NCI-H2196 treated with DMSO at 0.1 percent for 48 hours (cell line): ENCODE results near the gene LIM2.

Source experiments
- DNase-seq: peaks from one replicate; lab custom pipeline; 2025; ENCODE audit not compliant: unreplicated experiment; lab: John Stamatoyannopoulos, UW

LIM2 gene

GRCh38 chr19:51341066-51341465 lies 46.7 kb downstream of the LIM2 start:
- DNase-seq, result no peak

- DNase-seq, result no peak
Observed at GRCh38 chr19:51339687-51340656, 47.8 kb downstream of the LIM2 start.

- no peak for DNase-seq
Observed at GRCh38 chr19:51339313-51339686, 48.5 kb downstream of the LIM2 start.

DNA sequence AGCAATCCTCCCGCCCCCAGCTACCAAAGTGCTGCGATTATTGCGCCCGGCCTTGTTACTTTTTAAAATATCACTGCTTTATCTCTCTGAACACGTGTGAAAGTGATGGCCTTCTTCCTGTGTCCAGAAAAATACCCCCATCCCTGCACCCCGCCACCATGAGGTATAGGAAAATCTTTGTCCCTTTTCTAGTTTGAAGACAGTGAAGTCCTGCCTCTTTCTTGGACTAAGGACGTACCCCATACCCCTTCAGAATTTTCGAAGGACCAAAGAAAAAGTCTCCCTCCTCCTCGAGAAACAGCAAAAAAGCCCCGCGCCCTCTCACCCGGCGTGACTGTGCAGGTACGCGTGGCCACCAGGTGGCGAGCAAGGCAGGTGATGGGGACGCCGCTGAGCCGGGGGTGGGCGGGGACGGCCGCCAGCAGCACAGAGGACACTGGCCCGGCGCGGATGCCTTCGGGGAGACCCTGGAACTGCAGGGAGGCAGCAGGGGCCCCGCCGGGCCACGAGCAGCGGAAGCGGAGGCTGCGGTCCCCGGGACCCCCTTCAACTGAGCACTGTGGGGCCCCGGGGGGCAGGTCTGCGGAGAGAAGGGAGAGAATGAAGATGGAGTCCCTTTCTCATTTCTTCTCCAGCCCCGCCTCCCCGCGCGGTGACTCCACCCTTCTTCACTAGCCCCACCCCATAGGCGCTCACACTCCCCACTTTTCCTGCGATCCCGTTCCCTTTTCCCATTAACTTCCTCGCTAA lies 49.0 kb downstream of the LIM2 start:
- DNase-seq, result no peak

GRCh38 chr19:51337861-51338562 lies 49.8 kb downstream of the LIM2 start:
- DNase-seq, result no peak

DNA sequence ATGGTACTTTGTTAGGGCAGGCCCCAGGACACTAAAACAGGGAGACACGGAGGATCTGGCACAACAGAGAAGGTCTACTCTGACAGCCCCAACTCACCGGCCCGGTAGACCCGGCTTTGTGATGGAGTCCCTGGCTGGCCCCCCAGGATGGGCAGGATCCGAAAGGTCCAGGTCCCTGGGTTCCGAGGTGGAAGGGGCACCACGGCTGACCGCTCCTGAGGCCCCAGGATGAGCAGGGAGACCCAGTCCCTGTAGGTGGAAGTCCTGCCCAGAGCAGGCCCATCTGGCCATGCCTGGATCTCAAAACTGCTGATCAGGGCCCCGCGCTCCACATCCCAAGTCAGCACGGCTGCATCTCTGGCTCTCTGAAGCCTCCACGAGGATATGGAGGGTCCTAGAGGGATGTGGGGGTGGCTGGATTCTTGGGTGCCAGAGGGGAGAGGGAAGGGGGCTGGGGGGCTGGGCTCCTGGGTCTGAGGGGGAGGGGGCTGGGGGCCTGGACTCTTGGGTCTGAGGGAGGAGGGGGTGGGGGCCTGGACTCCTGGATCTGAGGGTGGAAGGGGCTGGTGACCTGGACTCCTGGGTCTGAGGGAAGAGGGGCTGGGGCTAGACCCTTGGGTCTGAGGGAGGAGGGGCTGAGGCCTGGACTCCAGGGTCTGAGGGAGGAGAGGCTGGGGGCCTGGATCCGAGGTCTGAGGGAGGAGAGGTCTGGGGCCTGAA lies 50.5 kb downstream of the LIM2 start:
- DNase-seq, result no peak

- DNase-seq, result no peak
Observed at GRCh38 chr19:51333836-51334460, 53.8 kb downstream of the LIM2 start.

DNA sequence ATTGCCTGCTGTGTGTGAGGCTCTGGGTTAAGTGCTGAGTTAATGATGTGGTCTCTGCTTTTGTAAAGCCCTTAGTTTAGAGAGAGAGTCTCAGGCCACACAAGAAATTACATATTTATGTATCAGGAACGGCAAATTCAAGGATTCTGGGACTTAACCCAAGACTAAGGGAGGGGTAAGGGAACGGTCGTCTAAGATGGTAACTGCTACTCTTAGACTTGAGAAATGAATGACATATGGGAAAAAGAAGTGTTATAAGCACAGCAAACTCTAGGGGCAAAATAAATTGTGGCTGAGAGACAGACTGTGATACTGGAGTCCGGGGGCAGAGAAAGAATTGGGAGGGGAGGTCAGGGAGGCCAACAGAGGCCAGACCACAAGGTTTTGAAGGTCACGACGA lies 56.1 kb downstream of the LIM2 start:
- DNase-seq, result no peak

DNA sequence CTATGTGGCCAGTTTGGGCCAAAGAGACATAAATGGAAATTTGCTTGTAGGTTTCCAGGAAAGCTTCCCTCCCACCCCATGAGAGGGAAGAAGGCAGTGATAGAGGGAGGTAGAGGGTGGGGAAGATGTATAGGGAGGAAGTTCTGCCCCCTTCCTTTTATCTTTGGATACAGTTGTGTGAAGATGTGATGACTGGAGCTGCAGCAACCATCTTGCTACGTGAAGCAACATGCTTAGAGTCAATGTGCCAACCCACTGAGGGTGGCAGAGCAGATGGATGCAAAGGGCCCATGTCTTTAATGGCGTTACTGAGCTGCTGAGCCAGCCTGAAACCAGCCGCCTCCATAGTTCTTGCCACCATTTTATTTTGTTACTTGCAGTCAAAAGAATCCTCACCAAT lies 56.6 kb downstream of the LIM2 start:
- DNase-seq, result no peak

GRCh38 chr19:51330366-51330765 lies 57.4 kb downstream of the LIM2 start:
- DNase-seq, result no peak
